ENCODE data around the gene CCDC149. TPM values are rescaled to one million over a fixed set of nuclear protein-coding genes. Genes with fewer than 3 reads are reported as not detected.

Gene CCDC149
- total RNA-seq, 1 donor from 2014 or later: 10.2 TPM

DNA sequence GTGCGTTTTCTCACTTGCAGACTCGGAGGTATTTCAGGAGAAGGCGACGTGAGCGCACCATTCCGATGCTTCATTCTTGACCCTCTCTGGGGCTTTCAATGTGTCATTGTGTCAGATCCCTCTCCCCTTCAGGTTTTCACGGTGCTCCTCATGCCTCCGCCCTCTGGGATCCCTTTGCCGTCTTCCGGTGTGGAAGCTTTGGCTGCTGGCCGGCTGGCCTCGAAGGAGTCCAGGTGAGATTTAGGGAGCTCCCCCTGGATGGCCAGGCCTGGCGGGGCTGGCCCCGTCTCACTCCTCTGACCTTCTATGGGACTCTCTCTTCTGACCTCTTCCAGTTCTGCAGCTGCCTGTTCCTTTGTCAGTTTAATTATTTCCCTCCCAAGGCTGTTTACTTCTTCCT is 104.6 kb downstream of the CCDC149 start:
- H3K4me1 ChIP-seq (ENCODE audit: insufficient read depth, low read length): peaks cover 7% of the 10 kb centered on the region
- Mint-ChIP-seq H3K9me3 (ENCODE audit: unreplicated experiment) (peaks cover 6% of the 10 kb centered on the region), H3K27ac (ENCODE audit: unreplicated experiment) (no peak overlapping the region), H3K27me3 (ENCODE audit: low read depth, unreplicated experiment) (peaks cover 11% of the 10 kb centered on the region), H3K36me3 (ENCODE audit: low read depth, unreplicated experiment) (peaks cover 12% of the 10 kb centered on the region), H3K4me1 (ENCODE audit: low read depth, unreplicated experiment) (peaks cover 7% of the 10 kb centered on the region), H3K4me3 (ENCODE audit: unreplicated experiment) (no peak overlapping the region)
- DNase-seq (ENCODE audit: low read depth) (no peak), FAIRE-seq (no peak)
- H4K20me1 ChIP-seq (ENCODE audit: insufficient read depth, low read length): no peaks in the 10 kb centered on the region
- no peak overlapping the region for H3K27ac ChIP-seq (ENCODE audit: low read depth, low read length)
- H3K36me3 ChIP-seq (ENCODE audit: insufficient read depth, low read length): no peaks in the 10 kb centered on the region
- TF ChIP-seq EZH2 (IDR thresholded peaks at IDR 0.05; ENCODE audit: insufficient read depth, low read length): no peak
- TF ChIP-seq, protein P1, sequence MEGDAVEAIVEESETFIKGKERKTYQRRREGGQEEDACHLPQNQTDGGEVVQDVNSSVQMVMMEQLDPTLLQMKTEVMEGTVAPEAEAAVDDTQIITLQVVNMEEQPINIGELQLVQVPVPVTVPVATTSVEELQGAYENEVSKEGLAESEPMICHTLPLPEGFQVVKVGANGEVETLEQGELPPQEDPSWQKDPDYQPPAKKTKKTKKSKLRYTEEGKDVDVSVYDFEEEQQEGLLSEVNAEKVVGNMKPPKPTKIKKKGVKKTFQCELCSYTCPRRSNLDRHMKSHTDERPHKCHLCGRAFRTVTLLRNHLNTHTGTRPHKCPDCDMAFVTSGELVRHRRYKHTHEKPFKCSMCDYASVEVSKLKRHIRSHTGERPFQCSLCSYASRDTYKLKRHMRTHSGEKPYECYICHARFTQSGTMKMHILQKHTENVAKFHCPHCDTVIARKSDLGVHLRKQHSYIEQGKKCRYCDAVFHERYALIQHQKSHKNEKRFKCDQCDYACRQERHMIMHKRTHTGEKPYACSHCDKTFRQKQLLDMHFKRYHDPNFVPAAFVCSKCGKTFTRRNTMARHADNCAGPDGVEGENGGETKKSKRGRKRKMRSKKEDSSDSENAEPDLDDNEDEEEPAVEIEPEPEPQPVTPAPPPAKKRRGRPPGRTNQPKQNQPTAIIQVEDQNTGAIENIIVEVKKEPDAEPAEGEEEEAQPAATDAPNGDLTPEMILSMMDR (IDR thresholded peaks at IDR 0.05; ENCODE audit: insufficient read depth, low read depth, low read length): no peak
- no peaks in the 10 kb centered on the region for H3K27me3 ChIP-seq (ENCODE audit: insufficient read depth, low read length)
- H3K9ac ChIP-seq (ENCODE audit: low read length): no peak overlapping the region
- H3K4me3 ChIP-seq (ENCODE audit: insufficient read depth, low read depth, low read length): no peak overlapping the region
- H3K9me3 ChIP-seq (ENCODE audit: insufficient read depth, low read depth, low read length): no peaks in the 10 kb centered on the region
- no peak overlapping the region for H2AFZ ChIP-seq (ENCODE audit: low read depth, low read length)
- no peaks in the 10 kb centered on the region for H3K79me2 ChIP-seq (ENCODE audit: insufficient read depth, low read length)
- no peak overlapping the region for H3K4me2 ChIP-seq (ENCODE audit: low read length)

DNA sequence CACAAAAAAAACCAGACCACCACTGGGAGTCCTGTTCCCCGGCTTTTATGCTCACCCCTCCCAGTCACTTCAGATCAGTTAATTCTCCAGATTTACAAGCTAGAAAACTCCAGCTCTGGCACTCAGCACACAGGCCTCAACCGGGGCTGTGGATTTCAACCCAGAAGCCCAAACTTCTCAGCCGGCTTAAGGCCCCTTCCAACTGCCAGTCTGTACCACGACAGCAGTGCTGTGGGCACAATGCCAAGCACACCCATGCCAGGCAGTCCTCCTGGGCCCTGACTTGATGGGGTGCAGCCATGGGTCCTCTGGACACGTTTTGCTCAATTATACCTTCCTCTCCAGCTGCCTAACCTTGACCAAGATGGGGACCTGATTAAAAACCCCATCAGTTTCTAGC is 105.2 kb downstream of the CCDC149 start:
- Histone ChIP-seq H3K27ac (ENCODE audit: low read depth, low read length) (no peak overlapping the region), H3K9me3 (ENCODE audit: insufficient read depth, low read depth, low read length) (no peaks in the 10 kb centered on the region), H3K4me2 (ENCODE audit: low read length) (no peak overlapping the region), H3K4me1 (ENCODE audit: insufficient read depth, low read length) (peaks cover 11% of the 10 kb centered on the region), H3K79me2 (ENCODE audit: insufficient read depth, low read length) (no peaks in the 10 kb centered on the region), H3K9ac (ENCODE audit: low read length) (no peak overlapping the region), H3K36me3 (ENCODE audit: insufficient read depth, low read length) (no peaks in the 10 kb centered on the region), H3K4me3 (ENCODE audit: insufficient read depth, low read depth, low read length) (no peak overlapping the region), H3K27me3 (ENCODE audit: insufficient read depth, low read length) (no peaks in the 10 kb centered on the region), H2AFZ (ENCODE audit: low read depth, low read length) (no peak overlapping the region), H4K20me1 (ENCODE audit: insufficient read depth, low read length) (no peaks in the 10 kb centered on the region)
- DNase-seq (ENCODE audit: low read depth) (no peak), FAIRE-seq (no peak)
- Mint-ChIP-seq H3K9me3 (ENCODE audit: unreplicated experiment) (peaks cover 5% of the 10 kb centered on the region), H3K4me1 (ENCODE audit: low read depth, unreplicated experiment) (peaks cover 7% of the 10 kb centered on the region), H3K27ac (ENCODE audit: unreplicated experiment) (no peak overlapping the region), H3K27me3 (ENCODE audit: low read depth, unreplicated experiment) (peaks cover 11% of the 10 kb centered on the region), H3K4me3 (ENCODE audit: unreplicated experiment) (no peak overlapping the region), H3K36me3 (ENCODE audit: low read depth, unreplicated experiment) (peaks cover 12% of the 10 kb centered on the region)
- TF ChIP-seq, protein P1 (IDR thresholded peaks at IDR 0.05; ENCODE audit: insufficient read depth, low read depth, low read length): no peak
- no peak for TF ChIP-seq EZH2 (IDR thresholded peaks at IDR 0.05; ENCODE audit: insufficient read depth, low read length)

DNA sequence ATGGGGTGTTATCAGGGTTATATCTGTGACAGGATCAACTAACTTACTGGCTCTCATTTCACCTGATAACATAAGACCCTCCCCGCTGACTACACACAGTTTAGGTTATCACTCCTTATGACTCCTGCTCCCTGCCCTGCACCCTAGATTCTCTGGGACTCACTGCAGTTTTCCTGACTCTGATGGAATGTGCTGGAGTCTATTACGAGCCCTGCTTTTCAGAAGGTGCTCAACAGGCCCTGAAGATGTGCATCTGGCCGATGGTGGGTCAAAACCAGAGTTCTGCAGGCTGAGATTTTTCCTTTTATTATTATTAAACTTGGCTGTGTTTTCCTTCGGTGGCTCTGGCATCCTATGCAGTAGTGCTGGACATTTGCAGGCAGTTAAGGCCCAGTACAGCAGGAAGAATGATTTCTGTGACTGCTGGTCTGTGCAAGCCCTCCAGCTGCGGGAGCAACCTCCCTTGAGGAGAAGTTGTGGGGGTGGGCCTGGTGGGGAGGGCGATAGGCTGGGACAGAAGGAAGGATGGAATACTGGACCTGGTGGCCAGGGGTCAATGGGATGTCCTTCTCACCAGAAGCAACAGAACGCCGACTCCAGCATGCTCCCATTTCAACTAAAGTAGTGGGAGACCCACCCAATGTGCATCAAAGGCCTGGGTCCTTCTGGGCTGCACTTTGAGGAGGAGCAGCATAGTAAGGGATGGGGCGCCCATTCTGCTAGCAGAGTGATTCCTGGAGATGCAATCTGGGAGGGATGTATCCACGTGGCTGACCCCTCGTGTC is 106.4 kb downstream of the CCDC149 start:
- no peak overlapping the region for H3K4me2 ChIP-seq (ENCODE audit: low read length)
- Mint-ChIP-seq H3K27me3 (ENCODE audit: low read depth, unreplicated experiment) (peaks cover 19% of the 10 kb centered on the region), H3K36me3 (ENCODE audit: low read depth, unreplicated experiment) (peaks cover 7% of the 10 kb centered on the region), H3K4me3 (ENCODE audit: unreplicated experiment) (no peak overlapping the region), H3K27ac (ENCODE audit: unreplicated experiment) (no peak overlapping the region), H3K4me1 (ENCODE audit: low read depth, unreplicated experiment) (peaks cover 7% of the 10 kb centered on the region), H3K9me3 (ENCODE audit: unreplicated experiment) (peaks cover 3% of the 10 kb centered on the region)
- H3K27me3 ChIP-seq (ENCODE audit: insufficient read depth, low read length): peaks cover under 1% of the 10 kb centered on the region
- H3K27ac ChIP-seq (ENCODE audit: low read depth, low read length): no peak overlapping the region
- H3K79me2 ChIP-seq (ENCODE audit: insufficient read depth, low read length): no peaks in the 10 kb centered on the region
- H2AFZ ChIP-seq (ENCODE audit: low read depth, low read length): no peak overlapping the region
- peaks cover 16% of the 10 kb centered on the region for H3K4me1 ChIP-seq (ENCODE audit: insufficient read depth, low read length)
- no peak overlapping the region for H3K4me3 ChIP-seq (ENCODE audit: insufficient read depth, low read depth, low read length)
- no peak for TF ChIP-seq EZH2 (IDR thresholded peaks at IDR 0.05; ENCODE audit: insufficient read depth, low read length)
- TF ChIP-seq, protein P1 (IDR thresholded peaks at IDR 0.05; ENCODE audit: insufficient read depth, low read depth, low read length): no peak
- no peaks in the 10 kb centered on the region for H3K36me3 ChIP-seq (ENCODE audit: insufficient read depth, low read length)
- no peaks in the 10 kb centered on the region for H3K9me3 ChIP-seq (ENCODE audit: insufficient read depth, low read depth, low read length)
- FAIRE-seq (no peak), DNase-seq (ENCODE audit: low read depth) (no peak)
- no peaks in the 10 kb centered on the region for H4K20me1 ChIP-seq (ENCODE audit: insufficient read depth, low read length)
- no peak overlapping the region for H3K9ac ChIP-seq (ENCODE audit: low read length)

Data from astrocyte (in vitro differentiated cells and primary cell).